Stimulated activated CD4-positive, alpha-beta T cell treated with anti-CD3 and anti-CD28 coated beads, Interleukin-1b, Interleukin-23, amount 100 ng/mL, for 48 hours (primary cell): Measurements from ENCODE around the gene DNM1.
A peak's percentile ranks its signal among the peaks of the same experiment; 100 is the strongest.
"Not testable (repeated sequence)": the region's sequence is repeated elsewhere in the genome, so short reads cannot be mapped to it uniquely, and the experiment has no call there.

ENCODE experiments used
- DNase-seq: peaks from one replicate; pipeline ENCODE4 v3.0.0-alpha.2; 2020

DNM1 gene

DNA sequence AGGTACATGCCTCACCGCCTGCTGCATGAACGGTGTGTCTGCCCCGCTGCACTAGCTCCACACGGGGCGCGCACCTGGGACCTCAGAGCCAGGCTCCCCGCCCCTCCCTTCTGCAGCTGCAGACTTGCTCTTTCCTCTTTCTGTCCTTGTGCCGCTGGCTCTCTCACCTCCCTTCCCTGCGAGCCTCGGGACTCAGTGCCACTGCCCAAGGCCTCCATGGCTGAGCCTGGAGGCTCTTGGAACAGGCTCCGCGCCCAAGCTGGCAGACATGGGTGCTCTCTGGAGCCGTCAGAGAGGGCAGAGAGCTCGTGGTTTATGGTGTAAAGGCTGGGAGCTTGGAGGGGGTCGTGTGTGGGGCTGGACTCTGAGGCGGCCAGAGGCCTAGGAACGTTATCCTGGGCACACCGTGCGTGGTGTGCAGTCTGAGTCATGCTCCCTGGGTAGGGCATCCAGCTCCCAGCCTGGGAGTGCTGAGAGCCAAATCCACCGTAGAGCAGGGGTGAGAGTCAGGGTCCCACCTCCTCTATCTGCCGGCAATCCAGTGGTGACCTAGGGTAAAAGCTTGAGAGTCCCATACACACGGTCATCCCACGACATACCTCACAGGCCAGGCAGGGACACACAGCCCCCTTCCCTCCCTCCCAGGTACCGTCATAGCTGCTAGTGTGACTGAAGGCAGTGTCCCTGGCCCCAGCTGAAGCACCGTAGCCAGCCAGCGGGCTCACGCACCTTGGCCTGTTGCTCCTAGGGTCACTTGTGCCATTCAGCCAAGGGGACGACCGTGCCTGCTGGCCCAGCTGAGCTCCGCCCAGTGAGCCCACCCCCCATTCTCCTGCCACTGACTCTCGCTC, 50.2 kb downstream of the DNM1 start:
- DNase-seq, result no peak

DNA sequence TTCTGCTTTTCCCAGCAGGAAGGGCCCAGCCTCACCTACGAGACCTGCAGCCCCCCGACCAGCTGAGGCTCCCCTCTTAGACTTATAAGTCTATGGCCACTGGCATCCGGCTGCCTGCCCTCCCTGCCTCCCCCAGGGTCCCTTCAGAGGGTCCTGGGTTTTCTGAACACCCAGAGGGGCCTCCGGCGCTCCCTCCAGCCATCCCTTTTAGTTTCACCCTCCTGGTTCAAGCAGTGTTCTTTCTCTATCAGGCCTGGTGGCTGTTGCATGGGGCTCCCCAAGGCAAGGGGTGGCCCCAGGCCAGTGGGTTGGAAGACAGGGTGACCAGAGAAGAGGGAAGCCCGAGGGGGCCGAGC, 50.8 kb downstream of the DNM1 start:
- DNase-seq, result no peak

DNA sequence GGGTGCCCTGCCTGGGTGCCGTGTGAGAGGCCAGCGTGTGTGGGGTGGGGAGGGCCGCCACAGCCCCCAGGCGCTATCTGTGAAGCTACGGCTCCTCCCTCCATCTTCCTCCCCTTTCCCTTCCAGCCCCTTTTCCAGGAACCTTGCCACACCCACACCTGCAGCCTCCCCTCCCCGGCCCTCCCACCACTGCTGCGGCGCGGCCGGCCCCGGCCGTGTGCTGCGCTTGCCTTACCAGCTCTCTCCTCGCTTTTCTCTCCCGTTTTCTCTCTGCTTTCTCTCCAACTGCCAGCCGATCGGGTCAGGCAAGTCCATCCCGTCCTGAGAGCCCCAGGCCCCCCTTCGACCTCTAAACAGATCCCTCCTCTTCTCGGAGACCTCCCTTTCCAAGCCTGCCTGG, 51.2 kb downstream of the DNM1 start:
- no peak for DNase-seq

DNA sequence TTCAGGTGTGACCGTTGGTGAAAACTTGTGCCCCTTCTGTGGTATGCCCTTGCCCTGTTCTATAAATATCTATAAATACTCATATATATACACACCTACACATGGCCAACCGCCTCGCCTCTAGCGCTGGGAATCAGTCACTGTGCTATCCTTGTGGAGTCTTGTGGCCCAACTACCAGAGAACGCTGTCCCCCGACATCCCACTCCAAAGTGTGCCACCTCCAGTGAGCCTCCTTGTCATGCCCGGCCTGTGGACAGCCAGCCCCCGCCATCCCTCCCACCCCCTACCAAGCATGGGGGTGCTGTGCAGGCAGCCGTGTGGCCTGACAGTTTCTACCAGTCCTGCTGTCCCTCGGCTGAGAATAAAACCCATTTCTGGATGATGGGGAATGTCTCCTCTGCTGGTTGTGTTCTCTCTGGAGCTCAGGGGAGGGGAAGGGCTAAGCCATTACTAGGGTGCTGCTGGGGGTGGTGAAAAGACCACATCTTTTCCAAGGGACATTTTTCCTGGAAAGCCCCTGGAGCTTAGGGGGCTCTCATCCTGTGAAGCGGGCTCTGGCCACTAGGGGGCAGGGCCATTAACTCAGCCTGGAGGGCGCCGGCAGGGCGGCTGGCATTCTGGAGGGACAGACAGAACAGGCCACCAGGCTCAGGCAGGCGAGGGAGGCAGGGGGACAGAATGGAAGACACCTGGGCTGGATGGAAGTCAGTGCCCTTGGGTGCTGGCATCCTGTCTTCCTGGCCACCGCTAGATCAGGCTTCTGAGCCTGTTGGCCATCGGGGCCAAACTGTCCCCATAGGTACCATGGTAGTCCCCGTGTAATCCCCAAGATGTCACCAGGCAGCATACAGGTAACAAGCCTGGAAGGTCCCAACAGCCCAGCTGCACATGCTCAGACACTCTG, 51.9 kb downstream of the DNM1 start:
- DNase-seq, result peak; percentile 39

DNA sequence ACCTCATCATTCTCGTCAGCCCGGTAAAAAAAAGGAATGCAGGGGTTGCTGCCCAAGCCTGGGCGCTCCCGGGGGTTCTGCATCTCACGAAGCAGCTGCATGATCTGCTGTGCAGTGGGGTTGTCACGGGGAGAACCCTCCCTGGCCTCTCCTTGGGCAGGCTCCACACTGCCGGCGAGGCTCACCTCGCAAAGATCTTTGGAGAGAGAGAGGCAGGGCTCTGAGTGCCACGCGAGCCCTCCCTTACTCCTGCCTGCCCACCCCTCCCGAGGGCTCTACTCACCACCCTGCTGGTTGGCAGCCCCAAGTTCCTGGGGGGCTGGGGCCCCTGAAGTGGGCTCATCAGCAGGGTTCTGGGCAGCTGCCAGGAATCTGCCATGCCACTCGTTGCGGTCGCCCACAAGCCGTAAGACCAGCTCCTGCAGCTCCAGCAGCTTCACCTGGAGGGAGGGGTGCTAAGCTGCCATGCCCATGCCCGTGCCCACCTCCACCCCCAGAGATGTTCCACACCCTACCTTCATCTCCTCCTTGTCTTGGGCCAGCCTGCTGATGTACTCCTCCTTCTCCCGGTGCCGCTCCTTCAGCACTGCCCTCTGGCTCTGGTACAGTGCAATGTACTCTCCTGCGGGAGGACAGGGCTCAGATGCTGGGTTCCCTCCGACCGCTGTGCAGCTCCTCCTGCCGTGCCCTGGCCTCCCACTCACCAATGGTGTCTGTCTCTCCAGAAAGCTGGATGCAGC, 54.1 kb downstream of the DNM1 start:
- no peak for DNase-seq

DNA sequence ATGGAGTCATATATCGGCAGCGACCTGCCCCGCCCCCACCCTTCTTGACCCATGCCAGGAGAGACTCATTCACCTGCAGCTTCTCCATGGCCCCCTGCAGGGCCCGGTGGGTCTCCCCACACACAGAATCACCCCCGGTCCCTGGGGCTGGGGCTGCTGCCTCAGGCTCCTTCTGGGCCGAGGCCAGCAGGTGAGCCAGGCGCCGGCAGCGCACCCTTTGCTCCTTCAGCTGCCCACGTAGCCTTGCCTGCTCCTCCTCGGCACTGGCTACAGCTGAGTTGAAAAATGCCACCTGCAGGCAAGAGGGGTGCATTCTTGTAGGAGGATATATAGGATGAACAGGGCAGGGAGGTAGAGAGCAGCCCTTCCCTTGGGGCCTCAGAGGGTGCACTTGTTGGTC, 54.7 kb downstream of the DNM1 start:
- no peak for DNase-seq

DNA sequence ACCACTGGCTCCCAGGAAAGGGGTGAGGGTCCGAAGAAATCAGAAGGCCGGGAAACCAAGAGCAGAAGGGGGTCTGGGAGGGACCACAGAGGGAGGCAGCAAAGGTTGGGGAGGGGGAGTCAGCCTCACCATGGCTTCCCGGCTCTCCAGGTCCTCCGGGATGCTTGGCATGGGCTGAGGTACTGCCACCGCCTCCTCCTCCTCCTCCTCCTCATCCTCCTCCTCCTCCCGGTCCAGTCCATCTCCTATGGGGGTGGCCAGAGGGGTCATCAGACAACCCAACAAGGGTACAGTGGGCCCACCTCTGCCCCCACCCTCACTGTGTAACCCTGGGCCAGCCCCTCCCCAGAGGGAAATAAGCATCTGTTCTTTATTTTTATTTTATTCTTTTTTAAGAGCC, 55.1 kb downstream of the DNM1 start:
- DNase-seq, result no peak

DNA sequence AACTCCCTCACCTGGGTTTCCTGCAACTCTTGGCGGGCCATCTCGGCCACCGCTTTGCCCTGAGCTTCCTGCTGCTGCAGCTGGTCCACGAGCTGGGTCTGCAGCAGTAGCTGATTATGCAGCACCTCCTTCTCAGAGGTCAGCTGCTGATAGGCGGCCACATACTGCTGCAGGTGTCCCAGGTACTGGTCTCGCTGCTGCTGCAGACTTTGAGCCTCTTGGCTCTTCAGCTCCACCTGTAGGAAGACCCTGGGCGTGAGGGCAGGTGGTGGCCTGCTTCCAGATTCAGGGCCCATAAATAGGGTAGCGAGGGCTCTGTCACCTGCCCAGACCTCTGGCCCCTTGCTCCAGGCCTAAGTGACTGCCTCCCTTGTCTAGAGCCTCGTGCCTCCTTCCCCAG, 56.0 kb downstream of the DNM1 start:
- no peak for DNase-seq

DNA sequence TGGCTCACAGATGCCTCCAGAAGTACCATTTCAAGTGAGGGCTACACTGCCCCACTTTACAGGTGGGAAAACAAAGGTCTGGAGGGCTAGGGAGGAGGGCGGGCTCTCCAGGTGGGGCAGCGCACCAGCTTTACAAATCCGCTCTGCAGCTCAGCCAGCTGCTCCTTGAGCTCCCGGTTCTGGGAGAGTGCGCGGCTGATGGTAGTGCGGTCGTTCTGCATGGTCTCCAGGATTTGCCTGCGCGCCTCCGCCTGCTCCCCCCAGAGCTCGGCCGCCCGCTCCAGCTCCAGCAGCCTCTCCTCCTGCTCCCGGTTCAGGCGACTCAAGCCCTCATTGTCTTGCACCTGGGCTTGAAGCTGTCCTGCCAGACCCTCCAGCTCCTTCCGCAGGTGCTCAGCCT, 57.2 kb downstream of the DNM1 start:
- DNase-seq, result no peak

DNA sequence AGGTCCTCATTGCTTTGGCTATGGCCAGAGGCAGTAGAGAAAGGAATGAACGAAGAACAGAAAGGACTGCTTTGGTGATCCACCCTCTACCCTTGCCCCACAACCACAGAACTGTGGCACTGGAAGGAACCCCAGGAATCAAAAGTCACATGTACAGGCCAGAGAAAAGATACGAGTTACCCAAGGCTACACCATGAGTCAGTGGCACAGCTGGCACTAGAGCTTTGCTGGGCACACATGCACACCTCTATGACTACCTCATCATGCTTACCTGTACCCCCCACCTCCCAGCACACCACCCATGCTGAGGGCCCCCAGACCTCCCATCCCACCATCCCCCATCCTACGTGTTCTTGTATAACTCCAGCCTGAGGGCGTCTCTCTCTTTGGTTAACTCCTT, 59.5 kb downstream of the DNM1 start:
- DNase-seq, result no peak

DNA sequence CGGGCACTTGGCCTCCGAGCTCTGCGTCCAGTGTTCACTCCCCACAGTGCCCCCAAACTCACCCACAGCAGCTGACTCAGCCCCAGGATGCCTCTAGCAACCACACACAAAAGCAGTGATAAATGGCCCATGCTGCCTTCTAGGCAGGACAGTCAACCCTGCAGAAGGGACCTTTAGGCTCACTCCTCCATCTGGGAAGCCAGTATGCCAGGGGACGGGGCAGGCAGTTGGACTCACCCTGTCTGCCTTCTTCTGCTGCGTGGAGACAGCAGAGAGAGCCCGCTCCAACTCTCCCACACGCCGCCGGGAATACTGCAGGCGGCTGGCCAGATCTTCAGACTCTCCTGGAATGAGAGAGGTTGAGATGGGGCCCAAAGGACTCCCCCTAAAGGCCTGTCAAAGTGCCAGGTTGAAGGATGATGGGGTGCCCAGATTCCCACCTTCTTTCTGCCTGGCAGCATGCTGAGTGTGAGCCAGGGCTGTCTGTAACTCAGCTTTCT, 62.2 kb downstream of the DNM1 start:
- no peak for DNase-seq

DNA sequence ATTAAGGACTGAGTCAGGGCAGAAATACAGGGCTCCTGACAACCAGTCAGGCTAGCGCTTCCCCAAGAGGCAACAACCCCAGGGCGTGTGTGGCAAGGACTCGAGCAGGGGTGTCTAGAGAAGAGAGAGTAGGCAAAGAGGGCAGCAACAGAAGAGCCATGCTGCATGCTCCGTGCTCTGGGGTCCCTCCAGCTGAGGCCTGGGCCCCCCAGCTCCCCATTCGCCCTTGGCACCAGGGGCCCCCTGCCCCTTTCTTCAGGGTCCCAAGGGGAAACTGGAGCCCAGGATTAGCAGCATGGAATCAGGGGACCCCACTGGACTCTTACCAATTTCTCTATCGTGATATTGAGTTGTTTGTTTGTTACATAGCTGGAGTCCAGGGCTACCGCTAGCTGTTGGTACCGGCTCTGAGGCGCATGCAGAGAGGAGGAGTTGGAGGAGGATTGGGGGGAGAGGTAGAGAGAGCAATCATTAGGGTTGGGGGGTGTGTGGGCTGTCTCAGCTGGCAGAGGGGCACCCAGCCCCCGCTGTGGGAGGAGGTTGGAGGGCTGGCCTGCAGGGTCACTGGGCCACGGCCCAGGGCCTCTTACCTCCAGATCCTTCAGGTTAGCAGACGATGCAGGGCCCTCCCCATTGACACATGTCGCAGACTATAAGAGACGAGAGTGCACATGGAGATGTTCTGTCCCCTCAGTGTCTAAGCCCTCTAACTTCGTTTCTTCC, 63.9 kb downstream of the DNM1 start:
- no peak for DNase-seq

DNA sequence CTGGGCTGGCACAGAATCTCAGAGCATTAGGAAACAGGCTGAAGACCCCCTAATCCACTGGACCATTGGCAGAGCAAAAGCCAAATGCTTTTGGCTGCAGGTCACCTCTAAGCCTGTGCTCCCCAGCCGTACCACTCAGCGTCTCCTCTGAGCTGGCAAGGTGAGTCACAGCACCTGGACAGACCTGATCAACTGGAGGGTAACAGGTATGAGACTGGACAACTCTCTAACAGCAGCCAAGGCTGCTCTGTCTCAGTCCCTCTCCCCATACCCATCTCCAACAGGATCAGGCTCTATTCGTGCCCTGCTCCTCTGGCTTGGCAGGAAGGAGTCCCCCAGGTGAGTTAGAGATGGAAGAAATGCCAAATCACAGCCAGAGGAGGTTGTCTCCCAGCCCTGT, 67.9 kb downstream of the DNM1 start:
- DNase-seq, result no peak

DNA sequence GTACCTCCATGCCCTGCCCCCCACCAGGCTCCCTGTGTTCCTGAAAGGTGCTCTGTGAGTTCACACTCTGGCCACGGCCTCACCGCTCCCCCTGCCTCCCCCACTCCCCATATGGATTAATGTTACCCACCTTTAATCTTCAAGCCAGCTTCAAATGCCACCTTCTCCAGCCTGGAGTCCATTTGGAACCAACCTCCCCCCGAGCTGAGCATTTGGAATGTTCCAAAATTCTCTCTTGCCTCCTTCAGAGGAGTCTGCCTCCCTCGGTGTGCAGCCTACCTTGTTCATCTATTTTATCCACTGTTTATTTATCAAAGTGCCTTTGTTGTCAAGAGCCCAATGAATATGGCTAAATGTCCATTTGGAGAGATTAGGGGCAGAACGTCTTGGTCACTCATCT, 68.3 kb downstream of the DNM1 start:
- DNase-seq, result no peak

DNA sequence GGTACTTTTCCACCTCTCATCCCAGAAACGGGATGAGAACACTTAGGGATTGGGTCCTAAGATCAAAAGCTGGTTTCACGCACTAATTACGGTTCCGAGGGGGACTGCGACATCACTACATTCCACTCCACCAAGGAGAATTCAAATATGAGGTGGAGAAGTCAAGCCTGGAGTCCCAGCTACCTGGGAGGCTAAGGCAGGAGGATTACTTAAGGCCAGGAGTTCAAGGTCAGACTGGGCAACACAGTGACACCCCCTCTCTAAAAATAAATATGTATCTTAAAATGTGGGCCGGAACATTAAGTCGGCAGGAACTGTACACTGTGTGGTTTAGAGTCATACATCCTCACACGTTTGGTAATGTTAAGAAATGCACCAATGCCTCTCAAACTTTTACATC, 71.1 kb downstream of the DNM1 start:
- no peak for DNase-seq

DNA sequence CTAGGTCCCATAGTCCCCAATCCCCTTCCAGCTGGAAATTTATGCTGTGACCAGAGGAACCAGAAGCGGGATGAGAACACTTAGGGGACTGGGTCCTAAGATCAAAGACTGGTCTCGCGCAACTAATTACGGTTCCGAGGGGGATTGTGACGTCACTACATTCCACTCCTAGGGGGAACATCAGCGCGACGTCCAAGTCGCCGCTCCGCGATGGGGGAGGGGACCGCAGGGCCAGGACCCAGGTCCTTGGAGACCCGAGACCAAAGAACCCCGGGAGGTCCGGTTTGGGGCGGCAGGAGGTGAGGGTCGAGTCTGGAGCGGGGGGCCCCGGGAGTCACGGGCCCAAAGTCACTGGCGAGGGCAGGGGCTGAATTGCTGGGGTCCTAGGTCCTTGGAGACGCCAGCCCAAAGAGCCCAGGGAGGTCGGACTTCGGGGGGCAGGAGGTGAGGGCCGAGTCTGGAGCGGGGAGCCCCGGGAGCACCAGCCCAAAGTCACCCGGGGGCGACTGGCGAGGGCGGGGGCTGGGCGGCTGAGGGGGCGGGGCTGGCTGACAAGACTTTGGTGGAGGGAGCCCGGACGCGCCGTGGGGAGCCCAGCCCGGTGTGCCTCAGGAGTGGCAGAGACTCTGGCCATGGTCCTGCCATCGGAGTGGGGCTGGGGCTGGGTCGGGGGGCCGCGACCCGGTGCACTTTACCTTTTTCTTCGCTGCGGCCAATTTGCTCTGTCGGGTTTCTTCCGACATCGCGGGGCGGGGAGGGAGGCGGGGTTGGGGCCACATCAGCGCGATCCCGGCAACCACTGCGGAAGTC, 72.2 kb downstream of the DNM1 start, which contains the start of gene GOLGA2:
Gene GOLGA2 (minus strand): TSS at position 810 of the 810 bp plus-strand sequence. CDS start 31 bp downstream, at position 779.
- DNase-seq, result no peak

DNA sequence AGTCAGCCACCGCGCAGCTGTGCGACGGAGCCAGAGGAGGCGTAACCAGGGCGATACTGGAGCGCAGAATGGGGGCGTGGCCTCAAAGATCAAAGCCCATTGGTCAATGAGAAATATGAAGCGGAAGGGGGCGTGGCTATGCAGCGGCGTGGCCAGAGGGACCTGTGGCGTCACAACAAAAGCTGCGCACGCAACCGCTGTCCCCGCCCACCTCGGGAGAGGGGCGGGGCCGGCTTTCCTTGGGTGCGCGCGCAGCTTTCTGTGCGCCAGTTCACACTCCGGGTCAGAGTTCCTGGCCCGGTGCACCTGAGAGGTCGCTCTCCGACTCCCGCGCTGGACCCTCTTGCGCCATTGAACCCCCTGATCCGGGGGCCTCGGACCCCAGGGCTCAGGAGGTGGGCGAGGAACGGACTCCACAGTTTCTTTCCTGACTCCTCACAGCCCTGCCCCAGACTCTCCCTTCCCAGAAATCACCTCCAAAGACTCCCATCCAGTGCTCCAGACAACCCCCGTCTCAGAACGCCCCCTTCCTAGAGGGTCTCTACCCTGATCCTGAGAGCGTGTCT, 72.9 kb downstream of the DNM1 start, which contains the start of gene SWI5:
Gene SWI5 (plus strand): TSS at position 269 of the 566 bp plus-strand sequence.
- peak; percentile 100 for DNase-seq

DNA sequence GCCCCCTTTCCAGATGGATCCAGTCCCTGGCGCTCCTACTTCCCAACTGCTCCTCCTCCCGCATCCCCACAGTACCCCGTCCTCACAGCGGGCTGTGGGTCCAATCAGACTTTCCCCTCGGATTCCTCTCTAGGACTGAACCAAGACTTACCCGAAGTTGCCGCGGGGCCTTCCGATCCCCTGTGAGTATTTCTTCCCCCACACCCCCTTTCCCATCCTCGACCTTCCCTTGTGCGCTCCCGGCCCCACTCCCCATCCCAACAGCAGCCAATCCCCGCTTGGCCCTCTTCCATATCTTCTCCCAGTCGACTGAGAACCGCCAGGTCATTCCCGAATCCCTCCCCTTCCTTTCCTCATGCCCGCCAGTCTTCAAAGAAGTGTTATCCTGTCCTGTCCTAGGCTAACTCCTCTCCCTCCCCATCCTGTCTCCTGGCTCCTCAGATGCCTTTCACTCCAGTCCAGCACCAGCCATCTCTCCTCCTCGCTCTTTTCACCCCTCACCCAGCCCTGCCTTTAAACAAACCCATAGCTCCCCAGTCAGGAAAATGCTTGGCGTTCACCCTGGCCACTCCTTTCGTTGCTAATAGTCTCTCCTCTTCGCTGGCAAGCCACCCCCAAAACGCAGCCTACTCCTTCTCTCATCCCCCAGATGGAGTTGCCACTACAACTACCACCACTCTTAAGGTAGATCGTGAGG, 73.5 kb downstream of the DNM1 start:
- no peak for DNase-seq

DNA sequence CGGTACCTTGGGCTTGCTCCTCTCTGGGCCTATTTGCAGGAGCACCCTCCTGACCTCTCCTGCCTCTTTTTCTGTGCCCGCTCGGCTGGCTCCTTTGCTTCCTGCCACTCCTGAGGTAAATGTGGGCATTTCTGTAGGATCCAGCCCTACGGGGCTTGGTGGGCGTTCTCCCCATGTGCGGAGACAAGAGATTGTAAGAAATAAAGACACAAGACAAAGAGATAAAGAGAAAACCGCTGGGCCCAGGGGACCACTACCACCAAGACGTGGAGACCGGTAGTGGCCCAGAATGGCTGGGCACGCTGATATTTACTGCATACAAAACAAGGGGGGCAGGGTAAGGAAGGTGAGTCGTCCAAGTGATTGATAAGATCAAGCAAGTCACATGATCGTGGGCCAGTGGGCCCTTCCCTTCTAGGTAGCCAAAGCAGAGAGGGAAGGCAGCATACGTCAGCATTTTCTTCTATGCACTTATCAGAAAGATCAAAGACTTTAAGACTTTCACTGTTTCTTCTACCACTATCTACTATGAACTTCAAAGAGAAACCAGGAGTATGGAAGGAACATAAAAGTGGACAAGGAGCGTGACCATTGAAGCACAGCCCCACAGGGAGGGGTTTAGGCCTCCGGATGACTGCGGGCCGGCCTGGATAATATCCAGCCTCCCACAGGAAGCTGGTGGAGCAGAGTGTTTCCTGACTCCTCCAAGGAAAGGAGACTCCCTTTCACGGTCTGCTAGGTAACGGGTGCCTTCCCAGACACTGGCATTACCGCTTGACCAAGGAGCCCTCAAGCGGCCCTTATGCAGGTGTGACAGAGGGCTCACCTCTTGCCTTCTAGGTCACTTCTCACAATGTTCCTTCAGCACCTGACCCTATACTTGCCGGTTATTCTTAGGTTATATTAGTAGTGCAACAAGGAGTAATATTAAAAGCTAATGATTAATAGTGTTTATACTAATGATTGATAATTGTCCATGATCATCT, 76.2 kb downstream of the DNM1 start:
- DNase-seq, result not testable (repeated sequence)
